ENCODE results near the gene OR11A1.

The OR11A1 gene, protein sequence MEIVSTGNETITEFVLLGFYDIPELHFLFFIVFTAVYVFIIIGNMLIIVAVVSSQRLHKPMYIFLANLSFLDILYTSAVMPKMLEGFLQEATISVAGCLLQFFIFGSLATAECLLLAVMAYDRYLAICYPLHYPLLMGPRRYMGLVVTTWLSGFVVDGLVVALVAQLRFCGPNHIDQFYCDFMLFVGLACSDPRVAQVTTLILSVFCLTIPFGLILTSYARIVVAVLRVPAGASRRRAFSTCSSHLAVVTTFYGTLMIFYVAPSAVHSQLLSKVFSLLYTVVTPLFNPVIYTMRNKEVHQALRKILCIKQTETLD

DNA sequence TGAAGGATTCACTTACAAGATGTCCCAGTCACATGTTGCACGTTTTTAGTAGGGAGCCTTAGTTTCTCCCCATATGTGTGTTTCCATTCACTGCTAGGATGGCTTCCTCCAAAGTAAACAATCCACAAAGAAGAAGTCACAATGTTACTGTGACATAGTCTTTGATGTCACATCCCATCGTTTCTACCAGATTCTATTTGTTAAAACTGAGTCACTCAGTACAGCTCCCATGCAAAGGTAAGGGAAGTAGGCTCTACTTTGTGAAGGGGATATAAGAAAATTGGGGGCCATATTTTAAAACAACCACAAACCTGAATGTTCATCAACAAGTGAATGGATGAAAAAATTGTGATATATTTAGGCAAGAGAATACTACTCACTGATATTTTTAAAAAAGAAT, at the start of gene OR11A1, which contains the start of gene OR2H1:
OR11A1 (minus strand) TSS at position 101 of the 400 bp plus-strand sequence. CDS start 29,430 bp downstream, outside the sequence.
OR2H1 (plus strand) TSS at position 185 of the 400 bp plus-strand sequence. CDS start 4,615 bp downstream, outside the sequence.
- no peak for DNase-seq

DNA sequence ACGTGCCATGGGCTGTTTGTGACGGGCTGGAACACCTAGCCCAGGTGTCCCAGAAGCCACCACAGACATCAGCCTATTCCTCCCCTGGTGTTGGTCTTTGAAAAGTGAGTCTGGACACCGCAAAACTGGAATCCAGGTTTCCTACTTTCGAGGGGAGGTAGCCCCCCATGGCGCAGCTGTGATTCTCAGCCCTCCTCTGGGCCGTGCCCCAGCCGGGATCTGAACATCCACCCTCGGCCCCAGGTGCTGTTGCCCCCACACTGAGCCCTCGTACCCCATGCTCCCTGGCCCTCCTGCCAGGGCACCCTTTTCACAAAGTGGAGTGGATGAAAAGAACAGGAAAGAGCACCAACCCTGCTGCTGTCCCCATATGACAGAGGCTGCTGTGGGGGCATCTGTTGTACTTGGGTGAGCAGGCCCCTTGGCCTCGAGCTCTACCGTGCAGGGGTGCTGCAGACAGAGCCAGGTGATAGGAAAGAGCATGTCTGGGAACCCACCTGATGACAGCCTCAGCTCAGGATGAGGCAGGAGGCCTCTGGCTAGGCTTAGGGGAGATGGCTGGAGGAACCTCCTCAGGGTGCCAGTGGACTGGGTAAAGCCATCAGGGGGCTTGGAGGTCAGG, 49.7 kb upstream of the OR11A1 start:
- no peak for DNase-seq

DNA sequence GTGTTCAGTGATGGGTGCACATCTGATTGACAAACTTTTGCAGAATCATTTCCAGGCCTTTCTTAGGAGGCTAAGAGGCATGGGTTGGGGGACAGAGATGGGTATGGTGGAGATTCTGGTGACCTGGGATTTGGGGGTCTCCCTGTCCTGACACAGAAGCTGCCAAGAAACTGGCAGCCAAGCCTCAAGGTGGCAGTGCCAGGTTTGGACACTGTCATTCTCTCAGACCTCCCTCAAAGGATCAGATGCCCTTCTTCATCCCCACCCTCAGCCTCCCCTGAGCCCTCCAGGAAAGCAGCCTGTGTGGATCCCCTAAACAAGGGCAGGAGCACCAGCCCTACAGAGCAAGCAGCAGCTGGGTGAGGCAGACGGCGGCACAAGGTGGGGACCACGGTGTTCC, 48.9 kb upstream of the OR11A1 start:
- DNase-seq: no peak

DNA sequence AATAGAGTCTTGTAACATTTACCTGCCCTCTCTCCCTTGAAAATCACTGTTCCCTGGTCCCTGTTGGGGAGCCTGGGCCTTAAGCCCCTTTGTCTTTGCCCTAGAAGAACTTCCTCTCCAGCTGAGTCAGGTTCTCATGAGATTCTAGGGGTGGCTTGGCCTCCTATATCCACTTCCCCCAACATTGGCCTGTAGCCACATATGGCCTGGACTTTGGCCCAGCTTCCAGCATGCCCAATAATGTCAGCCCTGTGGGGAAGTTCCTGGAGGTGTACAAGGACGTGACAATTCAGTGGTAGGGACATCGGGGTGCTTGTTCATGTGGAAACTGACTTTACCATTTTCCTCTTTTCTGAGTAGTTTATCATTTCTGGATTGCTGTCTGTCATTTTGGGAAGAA, 48.1 kb upstream of the OR11A1 start:
- DNase-seq: no peak

DNA sequence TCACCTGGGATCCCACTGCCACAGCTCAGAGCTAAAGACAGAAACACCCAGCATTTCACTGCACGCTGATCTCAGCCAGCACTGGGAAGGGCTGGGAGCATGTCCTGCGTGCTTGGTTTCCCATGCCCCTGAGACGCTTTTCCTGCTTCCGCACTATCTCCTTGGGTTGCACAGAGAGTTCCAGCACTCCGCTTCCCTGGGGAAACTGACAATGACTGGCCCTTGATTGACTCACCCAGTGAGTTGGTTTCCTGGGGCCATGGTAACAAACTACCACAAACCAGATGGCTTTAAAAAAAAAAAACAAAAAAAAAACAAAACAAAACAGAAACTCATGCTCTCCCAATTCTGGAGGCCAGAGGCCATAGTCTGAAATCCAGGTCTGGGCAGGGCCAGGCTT, 45.7 kb upstream of the OR11A1 start:
- no peak for DNase-seq

DNA sequence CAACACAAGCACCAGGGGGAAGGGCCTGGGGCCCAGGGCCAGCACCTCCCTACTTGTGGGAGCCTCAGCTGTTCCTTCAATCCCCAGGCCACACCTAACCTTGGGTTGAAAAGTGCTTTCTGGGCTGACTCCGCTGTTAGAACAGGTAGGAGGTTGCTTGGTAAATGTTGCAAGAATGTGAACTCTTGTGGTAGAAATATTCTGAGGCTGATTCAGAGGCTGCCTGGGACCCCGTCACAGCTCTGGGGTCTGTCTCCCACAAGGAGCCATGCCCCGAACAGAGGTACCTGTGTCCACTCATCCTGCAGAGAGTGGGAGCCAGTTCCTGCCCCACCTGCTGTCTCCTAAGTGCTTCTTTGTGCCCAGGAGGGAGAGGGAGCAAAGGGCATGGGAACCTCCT, 45.3 kb upstream of the OR11A1 start:
- no peak for DNase-seq

DNA sequence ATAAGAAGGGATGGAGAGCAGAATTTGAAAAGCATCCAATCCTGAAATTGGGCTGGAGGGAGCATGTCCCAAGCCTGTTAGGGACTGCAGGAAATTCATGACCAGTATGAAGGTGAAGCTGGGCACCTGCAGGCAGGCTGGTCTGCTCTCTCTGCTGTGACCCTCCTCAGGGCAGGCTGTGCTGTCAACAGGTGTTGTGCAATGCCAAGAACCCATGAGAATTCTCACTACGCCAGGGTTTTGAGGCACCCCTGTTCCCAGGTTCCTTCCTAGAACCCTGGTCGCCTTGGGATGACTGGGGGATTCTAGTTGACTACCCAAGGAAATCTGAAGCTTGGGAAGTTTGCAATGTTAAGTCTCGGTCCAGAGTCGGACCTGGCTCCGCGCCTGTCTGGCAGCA, 44.2 kb upstream of the OR11A1 start:
- DNase-seq: no peak

DNA sequence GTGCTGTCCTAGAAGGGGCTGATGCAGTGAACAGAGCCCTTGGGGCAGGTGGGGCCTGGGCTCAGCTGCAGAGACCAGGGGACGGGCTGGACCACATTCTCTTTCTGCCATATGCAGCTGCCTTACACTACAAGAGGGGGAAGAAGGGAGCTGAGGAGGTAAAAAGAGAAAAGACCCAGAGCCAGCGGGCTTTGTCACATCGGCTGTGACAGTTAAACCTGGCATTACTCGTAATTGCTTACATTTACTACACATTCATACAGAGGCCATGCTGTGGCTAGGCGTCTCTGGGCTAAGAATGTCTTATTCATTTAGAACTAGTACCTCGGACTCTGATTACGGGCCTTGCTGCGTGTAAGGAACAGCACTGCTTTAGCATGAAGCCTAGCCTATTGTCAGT, 43.7 kb upstream of the OR11A1 start:
- DNase-seq: no peak

DNA sequence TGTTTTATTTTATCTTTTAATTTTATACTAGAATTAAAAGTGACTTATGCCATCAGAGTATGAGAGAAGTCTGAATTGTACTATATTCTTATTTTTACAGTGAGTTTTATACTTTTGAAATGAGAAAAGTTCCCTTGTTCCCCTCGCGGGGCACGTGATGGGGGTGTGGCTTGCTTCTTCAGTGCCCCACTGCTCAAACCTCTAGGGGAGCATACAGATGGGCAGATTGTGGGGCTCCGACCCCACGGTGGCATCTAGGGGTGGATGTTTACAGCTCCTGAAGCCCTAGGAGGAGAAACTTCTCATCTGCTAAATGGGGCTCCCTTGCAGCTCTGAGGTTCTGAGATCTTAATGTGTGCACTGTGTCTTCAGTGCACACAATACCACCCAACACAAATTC, 42.8 kb upstream of the OR11A1 start:
- no peak for DNase-seq

DNA sequence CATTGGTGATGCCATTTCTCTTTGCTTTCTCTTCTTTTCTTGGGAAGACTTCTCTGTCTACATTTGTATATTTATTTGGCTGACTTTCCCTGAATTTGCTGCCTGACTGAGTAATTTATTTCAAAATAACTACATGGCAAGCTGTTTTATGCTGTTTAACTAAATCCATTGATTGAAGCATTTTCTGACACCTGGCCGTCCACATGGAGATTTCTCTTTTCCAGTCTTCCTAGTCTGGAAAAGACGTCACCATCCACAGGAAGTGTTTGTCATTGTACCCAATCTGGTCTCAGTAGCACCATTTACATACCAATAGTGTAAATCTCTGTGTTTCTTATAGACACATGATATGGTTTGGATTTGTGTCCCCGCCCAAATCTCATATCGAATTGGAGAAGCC, 40.1 kb upstream of the OR11A1 start:
- DNase-seq: no peak

DNA sequence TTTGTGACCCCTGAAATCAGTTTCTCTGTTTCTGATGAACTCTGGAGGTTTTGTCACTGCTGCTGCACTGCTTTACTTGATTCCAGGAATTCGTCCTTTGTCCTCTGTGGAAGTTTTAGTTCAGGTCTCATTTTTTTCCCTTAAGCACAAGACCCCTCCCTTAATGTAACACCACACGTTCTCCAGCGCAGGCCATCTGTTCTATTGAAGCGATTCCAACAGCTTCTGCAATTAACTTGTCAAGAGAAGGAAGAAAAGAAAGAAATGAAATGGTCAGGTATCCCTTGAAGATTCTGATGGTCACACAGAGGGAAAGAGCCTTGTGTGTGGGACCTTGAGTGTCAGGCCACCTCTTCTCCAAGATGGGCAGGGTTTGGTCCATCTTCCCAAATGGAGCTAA, 38.7 kb upstream of the OR11A1 start:
- no peak for DNase-seq

DNA sequence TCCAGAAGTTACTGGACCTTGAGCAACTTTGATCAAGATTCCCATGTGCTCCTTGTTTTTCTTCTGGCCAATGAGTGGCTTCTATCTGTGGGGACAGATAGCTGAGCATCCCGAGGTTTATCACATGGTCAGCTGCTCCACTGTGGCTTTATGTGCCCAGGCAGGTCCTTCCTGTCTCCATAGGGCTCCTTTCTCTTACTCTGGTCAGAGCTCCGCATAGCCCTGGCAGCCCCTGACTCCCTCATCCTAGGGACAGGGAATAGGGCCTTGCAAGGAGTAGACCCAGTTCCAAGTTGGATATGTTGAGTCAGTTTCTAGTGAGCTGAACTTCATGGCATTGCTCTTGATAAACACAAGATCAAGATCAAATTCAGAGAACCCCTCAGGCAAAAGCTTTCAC, 37.3 kb upstream of the OR11A1 start:
- no peak for DNase-seq

DNA sequence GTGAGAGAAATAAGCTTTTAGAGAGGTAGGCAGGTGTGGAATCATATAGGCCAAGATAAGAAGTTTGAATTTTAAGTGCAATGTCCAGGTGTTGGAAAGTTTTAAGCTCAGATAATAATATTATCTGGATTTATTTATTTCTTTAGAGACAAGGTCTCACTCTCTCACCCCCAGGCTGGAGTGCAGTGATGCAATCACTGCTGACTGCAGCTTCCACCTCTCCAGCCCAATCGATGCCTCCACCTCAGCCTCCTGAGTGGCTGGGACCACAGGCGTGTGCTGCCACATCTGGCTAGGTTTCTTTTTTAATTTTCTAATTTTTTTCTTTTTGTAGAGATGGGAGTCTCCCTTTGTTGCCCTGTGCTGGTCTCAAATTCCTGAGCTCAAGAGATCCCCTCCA, 36.4 kb upstream of the OR11A1 start:
- no peak for DNase-seq

DNA sequence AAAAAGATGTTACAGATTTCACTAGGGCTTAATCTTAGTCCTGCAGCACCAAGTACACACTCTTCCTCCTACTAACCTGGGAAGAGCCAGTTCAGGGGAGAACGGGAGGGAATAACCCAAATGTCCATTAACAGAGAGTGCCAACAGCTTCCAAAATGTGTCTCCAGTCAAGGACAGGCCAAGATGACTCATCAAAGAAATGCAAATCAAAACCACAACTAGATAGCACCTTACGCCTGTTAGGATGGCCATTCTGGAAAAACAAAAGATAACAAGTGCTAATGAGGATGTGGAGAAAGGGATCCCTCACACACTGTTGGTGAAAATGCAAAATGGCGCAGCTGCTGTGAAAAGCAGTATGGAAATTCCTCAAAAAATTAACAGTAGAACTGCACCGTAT, 34.7 kb upstream of the OR11A1 start:
- no peak for DNase-seq

DNA sequence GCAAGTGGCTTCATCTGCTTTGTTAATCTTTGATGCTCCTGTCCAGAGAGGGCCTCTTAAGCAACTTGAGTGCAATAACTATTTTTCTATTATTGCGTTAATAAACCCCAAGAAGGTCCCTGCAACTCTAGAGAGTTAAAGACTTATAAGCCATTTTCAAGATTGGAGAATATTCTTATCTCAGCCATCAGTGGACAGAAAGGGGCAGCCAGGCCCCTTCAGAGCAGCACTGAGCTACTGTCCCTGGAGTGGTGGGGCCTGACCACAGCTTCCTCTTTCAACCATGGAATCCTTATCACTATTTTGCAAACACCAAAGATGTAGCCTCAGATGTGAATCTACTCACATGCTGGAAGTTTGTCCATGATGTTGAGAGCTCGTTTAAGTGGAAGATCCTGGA, 33.7 kb upstream of the OR11A1 start:
- DNase-seq: no peak

DNA sequence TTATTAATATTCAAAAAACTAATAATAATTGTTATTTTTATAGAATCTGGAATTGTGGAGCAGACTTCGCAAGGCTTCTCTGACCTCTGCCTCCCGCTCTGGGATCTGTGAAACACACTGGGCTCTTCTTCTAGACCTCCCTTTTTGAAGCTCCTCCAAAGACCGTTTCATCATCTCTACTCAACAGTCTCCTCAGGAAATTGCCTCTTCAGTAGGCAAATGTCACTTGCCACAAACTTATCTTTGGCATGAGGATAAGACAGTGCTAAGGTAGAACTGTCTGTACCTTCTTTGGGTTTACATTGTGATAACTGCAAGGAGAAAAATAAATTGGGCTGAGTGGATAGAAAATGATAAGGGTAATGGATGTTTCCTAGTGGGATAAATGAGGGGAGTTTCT, 33.2 kb upstream of the OR11A1 start:
- no peak for DNase-seq

DNA sequence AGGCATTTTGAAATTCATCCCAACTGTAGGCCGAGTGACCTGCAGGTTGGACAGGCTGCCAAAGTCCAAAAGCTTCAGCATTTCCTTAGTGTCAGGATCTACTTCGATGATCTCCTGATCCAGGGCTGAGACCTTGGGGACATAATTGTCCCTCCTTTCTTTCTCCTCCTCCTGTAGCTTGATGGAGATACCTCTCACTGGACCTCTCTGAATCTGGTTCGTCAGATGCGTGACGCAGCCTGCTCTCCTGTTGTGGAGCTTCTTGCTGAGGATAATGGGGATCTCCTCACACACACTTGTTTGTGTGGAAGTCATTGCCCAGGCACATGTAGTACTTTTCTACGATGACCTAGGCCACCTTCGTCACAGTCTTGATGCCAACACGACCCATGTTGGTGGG, 32.4 kb upstream of the OR11A1 start:
- DNase-seq: no peak

DNA sequence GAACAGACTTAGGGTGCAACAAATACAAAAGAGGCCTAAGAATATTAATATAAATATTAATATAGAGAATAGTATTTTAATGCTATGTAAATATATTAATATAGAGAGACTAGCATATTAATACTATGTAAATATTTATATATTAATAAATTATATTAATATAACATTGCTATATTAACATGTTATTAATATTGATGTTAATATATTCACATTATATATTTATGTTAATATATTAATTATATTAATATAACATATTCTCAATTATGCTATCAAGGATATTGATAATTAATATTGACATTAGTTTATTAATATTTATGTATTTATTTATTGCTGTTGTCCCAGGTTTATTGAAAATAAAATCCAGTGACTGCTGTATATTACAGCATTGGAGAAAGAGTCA, 32.0 kb upstream of the OR11A1 start:
- no peak for DNase-seq

DNA sequence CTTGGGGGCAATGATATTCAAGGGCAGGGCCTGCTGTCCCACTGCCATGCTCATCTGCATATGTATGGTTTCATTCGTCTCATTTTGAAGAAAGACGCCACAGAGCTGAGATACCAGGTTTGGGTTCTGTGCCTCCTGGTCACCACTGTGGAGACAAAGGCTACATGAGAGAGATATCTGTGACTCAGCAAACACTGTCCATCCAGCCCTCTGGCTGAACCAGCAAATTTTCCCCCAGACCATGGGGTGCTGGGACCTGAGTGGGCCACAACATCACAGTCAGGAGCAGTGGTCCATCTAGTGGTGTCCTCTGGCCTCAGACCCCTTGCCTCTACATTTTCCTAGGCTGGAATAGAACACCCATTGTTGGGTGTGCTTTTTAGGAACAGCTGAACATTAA, 30.8 kb upstream of the OR11A1 start, which contains the start of gene MAS1L:
MAS1L (minus strand) TSS at position 297 of the 400 bp plus-strand sequence; CDS start at position 243, 54 bp downstream.
- no peak for DNase-seq

DNA sequence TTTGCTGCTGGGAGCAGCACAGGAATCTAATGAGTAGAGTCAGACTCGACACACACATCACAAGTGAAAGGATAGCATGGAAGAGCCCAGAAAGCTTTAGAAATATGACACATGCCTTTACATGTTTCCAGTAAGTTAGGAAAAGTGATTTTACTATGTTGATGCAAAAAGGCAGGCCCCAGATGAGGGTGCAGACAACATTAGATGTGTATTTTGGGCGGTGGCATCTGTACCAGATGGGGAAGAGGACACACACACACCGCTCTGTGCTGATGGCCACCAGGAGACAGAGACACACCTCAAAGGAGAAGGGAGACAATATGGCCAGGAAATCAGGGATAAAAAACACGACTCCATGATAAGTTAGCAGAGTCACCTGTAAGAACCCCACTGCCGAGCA, 30.3 kb upstream of the OR11A1 start:
- DNase-seq: no peak

DNA sequence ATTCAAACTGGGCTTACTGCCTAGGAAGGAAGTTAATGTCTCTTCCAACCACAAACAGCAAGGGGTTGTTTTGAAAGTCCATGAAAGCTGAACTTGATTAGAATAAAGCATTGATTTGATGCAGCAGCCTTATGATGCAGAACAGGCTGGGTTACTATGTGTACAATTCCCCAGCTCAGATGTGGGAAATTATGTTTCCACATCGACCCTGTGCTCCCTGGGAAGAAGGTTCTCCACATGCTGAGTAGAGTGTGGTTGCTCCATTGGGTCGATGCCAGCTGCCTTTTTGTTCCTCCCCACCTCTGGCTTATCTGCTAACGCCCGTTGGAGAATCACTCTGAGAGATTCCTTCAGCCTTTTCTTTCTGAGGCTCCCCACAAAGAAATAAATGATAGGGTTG, 29.7 kb upstream of the OR11A1 start:
- DNase-seq: no peak

DNA sequence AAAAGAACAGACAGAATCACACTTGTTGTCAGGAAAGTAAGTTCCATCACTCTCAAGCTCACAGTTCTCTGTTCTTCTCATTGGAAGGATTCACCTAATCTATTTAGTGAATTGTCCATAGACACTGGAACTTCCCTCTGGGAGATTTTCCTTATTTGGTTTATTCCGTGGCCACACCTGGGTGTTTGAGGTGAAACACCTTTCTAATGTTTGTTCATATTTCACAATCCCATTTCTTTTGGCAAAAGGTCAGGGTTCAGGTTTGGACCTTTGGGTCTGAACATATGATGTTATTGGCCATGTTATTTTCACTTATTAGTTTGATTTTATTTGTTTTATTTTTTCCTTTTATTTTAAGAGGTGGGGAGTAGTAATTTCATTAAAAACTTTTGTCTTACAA, 26.9 kb upstream of the OR11A1 start:
- DNase-seq: no peak

DNA sequence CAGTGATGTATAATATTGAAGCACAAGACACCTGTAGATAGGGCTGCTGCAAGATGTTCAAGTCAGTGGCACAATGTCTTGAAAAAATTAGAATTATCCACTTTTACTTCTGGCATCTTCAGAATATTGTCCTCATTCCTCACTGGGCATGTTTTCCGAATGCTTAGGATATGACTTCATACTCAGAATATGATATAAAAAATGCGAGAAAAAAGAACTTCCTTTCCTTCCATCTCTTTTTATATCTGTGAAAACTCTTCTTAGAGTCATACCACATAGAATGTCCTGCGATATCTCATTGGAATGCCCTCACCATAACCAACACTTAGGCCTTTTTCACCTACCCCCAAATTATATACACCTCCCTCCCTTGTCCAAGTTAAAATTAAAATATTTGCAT, 26.3 kb upstream of the OR11A1 start:
- no peak for DNase-seq

DNA sequence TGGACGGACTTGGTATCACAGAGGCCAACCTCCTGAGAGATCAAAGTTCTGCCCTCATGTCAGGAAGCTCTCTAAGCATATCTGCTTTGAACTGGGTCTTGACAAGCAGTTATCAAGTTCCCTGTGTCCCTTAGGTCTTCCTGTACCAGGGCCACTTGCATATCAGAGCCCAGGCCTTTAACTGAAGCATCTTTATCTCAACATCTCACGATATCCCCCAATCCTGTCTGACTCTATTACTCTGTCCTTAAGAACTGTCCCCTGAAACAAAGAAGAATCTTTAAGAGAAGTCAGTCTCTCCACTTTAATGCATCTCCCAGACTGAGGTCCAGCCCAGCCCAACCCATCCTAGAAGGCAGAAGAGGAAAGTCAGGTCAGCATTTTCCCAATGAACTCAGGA, 22.7 kb upstream of the OR11A1 start:
- no peak for DNase-seq

DNA sequence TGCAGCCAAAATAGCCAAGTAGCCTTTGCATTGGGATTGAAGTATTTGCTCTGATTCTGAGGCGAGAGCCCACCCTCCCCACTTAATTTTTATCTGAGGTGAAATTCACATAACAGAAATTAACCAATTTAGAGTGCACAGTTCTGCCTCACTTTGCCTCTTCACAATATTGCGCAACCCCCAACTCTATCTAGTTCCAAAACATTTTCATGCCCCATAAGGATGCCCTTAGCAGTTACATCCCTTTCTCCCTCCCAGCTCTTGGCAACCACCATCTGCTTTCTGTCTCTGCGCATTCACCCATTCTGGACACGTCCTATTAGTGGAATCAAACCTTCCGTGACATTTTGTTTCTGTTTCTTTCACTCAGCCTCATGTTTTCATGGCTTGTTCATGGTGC, 21.9 kb upstream of the OR11A1 start:
- DNase-seq: no peak

Measured in NCI-H748 treated with DMSO at 0.1 percent for 48 hours (cell line).